Panc1 (cell line): Measurements from ENCODE around the gene CA10.

Experiments
- CTCF ChIP-seq: fragments of 450-650 bp; IDR thresholded peaks from 2 replicates; pipeline ENCODE4 v1.5.1; 2017; ENCODE audit warnings: mild to moderate bottlenecking
- POLR2AphosphoS5 ChIP-seq: IDR thresholded peaks from 2 replicates; pipeline ENCODE4 v1.6.1; 2012; ENCODE audit warnings: mild to moderate bottlenecking, low read depth, low read length, moderate library complexity
- REST ChIP-seq, 2 experiments: IDR thresholded peaks; 2 replicates each; pipeline ENCODE4 v1.6.1; 2011 to 2012; ENCODE audit warnings: low read depth in 2 of 2, control low read depth in 1 of 2, low read length in 1 of 2, mild to moderate bottlenecking in 1 of 2, moderate library complexity in 1 of 2; ENCODE audit not compliant: insufficient read depth in 1 of 2
- SIN3A ChIP-seq: IDR thresholded peaks from 2 replicates; pipeline ENCODE4 v1.6.1; 2012; ENCODE audit warnings: low read depth, mild to moderate bottlenecking, low read length, moderate library complexity, borderline replicate concordance; ENCODE audit not compliant: insufficient read depth
- TCF7L2 ChIP-seq: IDR thresholded peaks from 2 replicates; pipeline ENCODE4 v1.6.1; 2011; ENCODE audit warnings: mild to moderate bottlenecking, low read depth, low read length, inconsistent platforms

GRCh38 chr17:51601622-51602261, 556.8 kb downstream of the CA10 start:
- no peak for TF ChIP-seq POLR2AphosphoS5
- no peak for TF ChIP-seq CTCF
- TF ChIP-seq REST (IDR thresholded peaks at IDR 0.05; ENCODE audit: insufficient read depth in 1 of 2, low read depth in 2 of 2, low read length in 1 of 2): no peak
- no peak for TF ChIP-seq SIN3A
- no peak for TF ChIP-seq TCF7L2
